Calu3 (cell line): ENCODE results near the gene CCND2. TPM values are rescaled to one million over a fixed set of nuclear protein-coding genes. Genes with fewer than 3 reads are reported as not detected.

Experiments used
- BruUV-seq: library from RNA; stranded (reverse); fragments of 400-500 nt; replicated peaks from 2 replicates; lab custom pipeline; 2021; lab: Mats Ljungman, UMichigan
- CTCF ChIA-PET: fragments of 300-600 bp; sonication (Branson Sonifier 250); formaldehyde crosslinking; loops from one replicate; lab custom pipeline; 2022; ENCODE audit warnings: antibody characterized with exemption; lab: Charles Lee
- DNase-seq: peaks from one replicate; pipeline ENCODE4 v3.0.0; 2022
- H3K27ac Mint-ChIP-seq: one replicate; pipeline ENCODE4 v1.8.0; 2022; ENCODE audit warnings: mixed read lengths; ENCODE audit not compliant: unreplicated experiment
- H3K27me3 Mint-ChIP-seq: one replicate; pipeline ENCODE4 v1.8.0; 2022; ENCODE audit warnings: mixed read lengths; ENCODE audit not compliant: unreplicated experiment
- H3K36me3 Mint-ChIP-seq: one replicate; pipeline ENCODE4 v1.8.0; 2022; ENCODE audit warnings: mild to moderate bottlenecking, moderate library complexity, mixed read lengths; ENCODE audit not compliant: insufficient read depth, unreplicated experiment
- H3K4me1 Mint-ChIP-seq: one replicate; pipeline ENCODE4 v1.8.0; 2022; ENCODE audit warnings: mild to moderate bottlenecking, low read depth, mixed read lengths; ENCODE audit not compliant: unreplicated experiment
- H3K4me3 Mint-ChIP-seq: one replicate; pipeline ENCODE4 v1.8.0; 2022; ENCODE audit warnings: mild to moderate bottlenecking, low read depth, moderate library complexity, mixed read lengths; ENCODE audit not compliant: unreplicated experiment
- H3K9me3 Mint-ChIP-seq: one replicate; pipeline ENCODE4 v1.8.0; 2022; ENCODE audit warnings: low read depth, mixed read lengths; ENCODE audit not compliant: unreplicated experiment
- intact Hi-C: fragments of 100-400 bp; cut with micrococcal nuclease; formaldehyde crosslinking; loops from one replicate; pipeline ENCODE4 v1.10.0; 2022; ENCODE audit not compliant: unreplicated experiment
- total RNA-seq: library from RNA; stranded (reverse); gene quantifications from 2 replicates; pipeline ENCODE4 v1.2.3, GENCODE V29; 2022
- TF ChIP-seq, protein P1 (sequence below): fragments of 200-600 bp; IDR thresholded peaks from one replicate; pipeline ENCODE4 v1.8.0; 2022; ENCODE audit warnings: antibody characterized with exemption; ENCODE audit not compliant: unreplicated experiment

CCND2 gene
- total RNA-seq, 1 experiment from 2014 or later, result 0.07 TPM

DNA sequence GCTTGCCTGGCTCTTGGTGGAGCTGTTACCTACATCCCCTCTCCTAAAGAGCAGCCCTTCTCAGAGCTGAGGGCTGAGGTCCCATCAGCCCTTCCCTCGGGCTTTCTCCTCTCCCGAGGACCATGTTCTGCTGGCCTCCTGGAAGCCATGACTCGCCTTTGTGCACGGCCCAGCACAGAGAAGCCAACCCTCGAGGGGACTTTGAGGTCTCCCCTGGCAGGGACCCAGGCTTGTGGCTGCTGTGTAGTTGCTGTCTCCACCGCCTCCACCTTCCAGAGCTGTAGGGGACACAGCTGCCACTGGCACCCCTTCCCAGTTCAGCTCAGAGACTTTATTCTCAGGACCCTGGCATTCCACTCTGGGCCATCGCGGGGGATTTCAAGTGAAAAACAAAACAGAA lies 22.9 kb upstream of the CCND2 start:
- no peaks in the 10 kb centered on the region for H3K4me1 Mint-ChIP-seq
- BruUV-seq, result no TSS peak
- TF ChIP-seq, protein P1, sequence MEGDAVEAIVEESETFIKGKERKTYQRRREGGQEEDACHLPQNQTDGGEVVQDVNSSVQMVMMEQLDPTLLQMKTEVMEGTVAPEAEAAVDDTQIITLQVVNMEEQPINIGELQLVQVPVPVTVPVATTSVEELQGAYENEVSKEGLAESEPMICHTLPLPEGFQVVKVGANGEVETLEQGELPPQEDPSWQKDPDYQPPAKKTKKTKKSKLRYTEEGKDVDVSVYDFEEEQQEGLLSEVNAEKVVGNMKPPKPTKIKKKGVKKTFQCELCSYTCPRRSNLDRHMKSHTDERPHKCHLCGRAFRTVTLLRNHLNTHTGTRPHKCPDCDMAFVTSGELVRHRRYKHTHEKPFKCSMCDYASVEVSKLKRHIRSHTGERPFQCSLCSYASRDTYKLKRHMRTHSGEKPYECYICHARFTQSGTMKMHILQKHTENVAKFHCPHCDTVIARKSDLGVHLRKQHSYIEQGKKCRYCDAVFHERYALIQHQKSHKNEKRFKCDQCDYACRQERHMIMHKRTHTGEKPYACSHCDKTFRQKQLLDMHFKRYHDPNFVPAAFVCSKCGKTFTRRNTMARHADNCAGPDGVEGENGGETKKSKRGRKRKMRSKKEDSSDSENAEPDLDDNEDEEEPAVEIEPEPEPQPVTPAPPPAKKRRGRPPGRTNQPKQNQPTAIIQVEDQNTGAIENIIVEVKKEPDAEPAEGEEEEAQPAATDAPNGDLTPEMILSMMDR, result no peak
- H3K36me3 Mint-ChIP-seq, result no peaks in the 10 kb centered on the region
- CTCF ChIA-PET, result no interaction called here
- H3K27me3 Mint-ChIP-seq, result peaks cover 73% of the 10 kb centered on the region
- intact Hi-C loops, result no loop called here
- H3K27ac Mint-ChIP-seq, result no peak overlapping the region
- no peak for DNase-seq
- H3K4me3 Mint-ChIP-seq, result no peak overlapping the region
- H3K9me3 Mint-ChIP-seq, result no peaks in the 10 kb centered on the region

DNA sequence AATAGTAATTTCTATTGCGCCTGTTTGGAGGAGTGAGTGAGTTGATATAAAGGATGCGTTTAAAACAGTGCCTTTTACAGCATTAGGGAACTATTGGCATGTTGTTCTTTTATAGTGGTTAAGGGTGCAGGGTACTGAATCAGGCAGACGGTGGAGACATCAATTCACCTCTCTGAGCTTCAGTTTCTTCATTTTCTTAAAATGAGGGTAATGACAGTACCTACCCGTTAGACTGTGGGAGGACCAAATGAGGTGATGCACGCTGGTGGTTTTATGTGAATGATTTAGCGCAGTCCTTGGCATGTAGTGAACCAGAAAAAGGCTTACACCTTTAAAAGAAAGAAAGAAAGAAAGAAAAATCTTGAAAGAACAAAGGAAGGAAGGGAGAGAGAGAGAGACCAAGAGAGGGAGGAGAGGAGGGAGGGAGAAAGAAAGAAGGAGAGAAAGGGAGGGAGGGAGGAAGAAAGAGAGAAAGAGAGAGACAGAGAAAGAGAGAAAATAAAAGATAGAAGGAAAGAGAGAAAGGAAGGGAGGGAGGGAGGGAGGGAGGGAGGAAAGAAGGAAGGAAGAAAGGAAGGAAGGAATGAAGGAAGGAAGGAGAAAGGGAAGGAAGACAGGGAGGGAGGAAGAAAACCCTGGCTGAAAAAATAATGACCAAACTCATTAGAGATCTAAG lies 22.2 kb upstream of the CCND2 start:
- H3K9me3 Mint-ChIP-seq, result no peaks in the 10 kb centered on the region
- peaks cover 70% of the 10 kb centered on the region for H3K27me3 Mint-ChIP-seq
- H3K27ac Mint-ChIP-seq, result no peak overlapping the region
- TF ChIP-seq, protein P1, result no peak
- CTCF ChIA-PET, result no interaction called here
- intact Hi-C loops, result no loop called here
- no peak for DNase-seq
- no peak overlapping the region for H3K4me3 Mint-ChIP-seq
- BruUV-seq, result no TSS peak
- no peaks in the 10 kb centered on the region for H3K36me3 Mint-ChIP-seq
- H3K4me1 Mint-ChIP-seq, result no peaks in the 10 kb centered on the region

DNA sequence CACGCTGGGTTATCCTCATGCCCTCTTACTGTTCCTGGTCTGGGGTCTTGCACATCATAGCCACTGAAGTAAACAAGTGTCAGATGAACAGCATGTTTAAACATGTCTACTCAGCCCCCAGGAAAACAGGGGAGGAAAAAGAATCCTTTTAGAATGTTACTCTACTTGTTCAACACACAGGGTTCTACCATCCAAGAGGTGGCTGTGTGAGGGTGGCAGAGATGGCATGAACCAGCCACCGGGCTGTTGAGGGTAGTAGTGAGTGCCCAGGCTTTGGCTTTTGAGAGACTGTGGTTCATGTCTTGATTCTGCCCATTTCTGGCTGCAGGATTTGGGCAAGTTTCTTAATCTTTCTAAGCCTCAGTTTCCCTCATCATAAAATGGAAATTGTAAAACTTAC lies 21.6 kb upstream of the CCND2 start:
- CTCF ChIA-PET, result no interaction called here
- TF ChIP-seq, protein P1, result no peak
- Mint-ChIP-seq H3K9me3 (no peaks in the 10 kb centered on the region), H3K27ac (no peak overlapping the region), H3K27me3 (peaks cover 70% of the 10 kb centered on the region), H3K4me3 (no peak overlapping the region), H3K36me3 (no peaks in the 10 kb centered on the region), H3K4me1 (no peaks in the 10 kb centered on the region)
- DNase-seq, result no peak
- BruUV-seq, result no TSS peak
- intact Hi-C loops, result no loop called here

DNA sequence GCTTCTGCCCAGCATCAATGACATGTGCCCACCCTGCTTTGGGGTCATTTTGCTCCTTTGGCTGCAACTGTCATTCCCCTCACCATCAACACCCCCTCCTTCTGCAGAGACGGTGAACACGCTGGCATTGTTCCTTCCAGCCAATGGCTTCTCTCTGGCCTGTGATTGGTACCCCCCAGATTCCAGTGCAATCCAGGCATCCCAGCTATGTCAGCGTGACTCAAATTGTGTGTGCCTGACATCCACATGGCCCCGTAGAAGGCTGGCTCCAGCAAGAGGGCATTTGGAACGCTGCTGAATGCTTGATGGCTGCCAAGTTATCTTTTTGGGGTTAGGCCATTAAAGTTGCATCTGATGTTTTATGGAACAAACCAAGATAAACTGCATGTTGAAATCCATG lies 21.0 kb upstream of the CCND2 start:
- no peaks in the 10 kb centered on the region for H3K4me1 Mint-ChIP-seq
- no TSS peak for BruUV-seq
- no peak overlapping the region for H3K4me3 Mint-ChIP-seq
- no peaks in the 10 kb centered on the region for H3K9me3 Mint-ChIP-seq
- peaks cover 66% of the 10 kb centered on the region for H3K27me3 Mint-ChIP-seq
- no peak overlapping the region for H3K27ac Mint-ChIP-seq
- H3K36me3 Mint-ChIP-seq, result no peaks in the 10 kb centered on the region
- TF ChIP-seq, protein P1, result no peak
- CTCF ChIA-PET, result no interaction called here
- DNase-seq, result no peak
- intact Hi-C loops, result no loop called here
